ENCODE results near the gene NEURL1B. TPM values are rescaled to one million over a fixed set of nuclear protein-coding genes. Genes with fewer than 3 reads are reported as not detected.

NEURL1B gene
- total RNA-seq, 2 donors from 2014 or later = 17.3 to 17.6 TPM

DNA sequence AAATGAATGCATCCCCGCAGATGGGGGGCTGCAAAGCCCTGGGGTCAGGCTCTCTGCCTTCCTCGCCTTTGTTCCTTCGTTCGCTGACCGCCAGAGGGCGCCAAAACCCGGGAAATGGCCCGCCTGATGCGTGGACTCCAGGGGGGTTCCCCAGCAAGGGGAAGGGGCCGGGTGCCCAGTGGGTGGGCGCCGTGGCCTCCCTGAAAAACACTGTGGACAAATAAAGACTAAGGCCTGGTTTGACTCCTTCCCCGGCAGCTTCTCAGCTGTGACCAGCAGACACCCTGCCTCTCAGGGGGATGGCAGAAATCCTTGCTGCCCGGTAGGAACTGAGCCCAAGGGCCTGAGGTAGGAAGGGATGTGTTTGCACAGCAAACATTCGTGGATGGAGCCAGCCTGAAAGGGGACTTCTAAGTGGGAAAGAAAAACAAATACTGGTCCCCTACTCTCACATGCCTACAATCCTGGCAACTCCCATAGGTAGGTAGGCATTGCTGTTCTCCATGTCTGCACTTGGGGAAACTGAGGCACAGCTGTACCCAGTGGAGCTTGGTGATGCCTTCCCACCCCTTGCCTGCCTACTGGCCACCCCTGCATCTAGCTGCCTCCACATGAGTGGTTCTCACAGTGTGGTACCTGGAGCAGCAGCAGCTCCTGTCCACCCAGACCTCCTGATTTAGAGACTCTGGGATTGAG is 72.2 kb downstream of the NEURL1B start:
- Histone ChIP-seq H3K27ac (peak overlapping the region in 1 of 2 donors; percentile 75), H3K4me1 (ENCODE audit: control insufficient read depth in 1 of 2, low read depth in 2 of 2) (peaks cover 22 to 39% of the 10 kb centered on the region in 2 donors), H3K27me3 (replicated peaks; ENCODE audit: insufficient read depth) (no peaks in the 10 kb centered on the region), H3K36me3 (no peaks in the 10 kb centered on the region), H3K4me3 (peak overlapping the region; percentile 51), H3K9me3 (no peaks in the 10 kb centered on the region)
- no peak for DNase-seq (ENCODE audit: low spot score)
- no peak for ATAC-seq (ENCODE audit: insufficient number of reproducible peaks, low FRiP score, low read depth)
- TF ChIP-seq, protein P1, sequence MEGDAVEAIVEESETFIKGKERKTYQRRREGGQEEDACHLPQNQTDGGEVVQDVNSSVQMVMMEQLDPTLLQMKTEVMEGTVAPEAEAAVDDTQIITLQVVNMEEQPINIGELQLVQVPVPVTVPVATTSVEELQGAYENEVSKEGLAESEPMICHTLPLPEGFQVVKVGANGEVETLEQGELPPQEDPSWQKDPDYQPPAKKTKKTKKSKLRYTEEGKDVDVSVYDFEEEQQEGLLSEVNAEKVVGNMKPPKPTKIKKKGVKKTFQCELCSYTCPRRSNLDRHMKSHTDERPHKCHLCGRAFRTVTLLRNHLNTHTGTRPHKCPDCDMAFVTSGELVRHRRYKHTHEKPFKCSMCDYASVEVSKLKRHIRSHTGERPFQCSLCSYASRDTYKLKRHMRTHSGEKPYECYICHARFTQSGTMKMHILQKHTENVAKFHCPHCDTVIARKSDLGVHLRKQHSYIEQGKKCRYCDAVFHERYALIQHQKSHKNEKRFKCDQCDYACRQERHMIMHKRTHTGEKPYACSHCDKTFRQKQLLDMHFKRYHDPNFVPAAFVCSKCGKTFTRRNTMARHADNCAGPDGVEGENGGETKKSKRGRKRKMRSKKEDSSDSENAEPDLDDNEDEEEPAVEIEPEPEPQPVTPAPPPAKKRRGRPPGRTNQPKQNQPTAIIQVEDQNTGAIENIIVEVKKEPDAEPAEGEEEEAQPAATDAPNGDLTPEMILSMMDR (IDR thresholded peaks at IDR 0.05) = peak; percentile 91

DNA sequence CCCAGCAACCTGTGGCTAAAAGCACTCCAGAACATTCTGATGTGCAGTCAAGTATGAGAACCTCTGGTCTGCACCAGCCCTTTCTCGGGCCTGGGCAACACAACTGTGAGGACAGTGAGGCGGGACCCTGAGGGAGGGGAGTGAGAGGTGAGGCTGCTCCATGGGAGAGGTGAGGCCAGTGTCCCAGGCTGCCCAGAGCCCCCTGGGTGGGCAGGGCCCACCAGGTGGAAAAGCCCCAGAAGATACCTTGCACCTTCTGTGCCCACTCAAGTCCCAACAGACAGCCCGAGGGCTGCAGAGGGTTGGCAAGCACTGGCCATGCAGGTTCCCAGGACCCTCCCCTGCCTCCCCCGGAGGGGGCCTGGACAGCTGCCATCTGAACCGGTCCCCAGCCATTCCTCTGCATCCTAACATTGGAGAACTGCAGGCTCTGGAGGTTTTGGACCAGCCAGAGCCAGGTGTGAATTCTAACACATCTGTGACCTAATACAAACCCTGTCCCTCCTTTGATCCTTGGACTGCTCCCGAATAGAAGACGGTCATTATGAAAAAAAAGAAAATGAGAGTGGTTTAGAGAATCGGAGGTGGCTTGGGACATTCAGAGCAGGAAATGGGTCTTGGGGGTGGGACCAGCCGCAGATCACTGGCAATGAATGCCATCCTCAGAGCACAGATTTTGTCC is 72.9 kb downstream of the NEURL1B start:
- no peaks in the 10 kb centered on the region for H3K36me3 ChIP-seq
- H3K9me3 ChIP-seq = no peaks in the 10 kb centered on the region
- ATAC-seq (ENCODE audit: insufficient number of reproducible peaks, low FRiP score, low read depth) (no peak), DNase-seq (ENCODE audit: low spot score) (no peak)
- peaks cover 22 to 39% of the 10 kb centered on the region in 2 donors for H3K4me1 ChIP-seq (ENCODE audit: control insufficient read depth in 1 of 2, low read depth in 2 of 2)
- no peak overlapping the region for H3K4me3 ChIP-seq
- TF ChIP-seq, protein P1 (IDR thresholded peaks at IDR 0.05) = no peak
- H3K27ac ChIP-seq = peak overlapping the region in 1 of 2 donors; percentile 75
- no peaks in the 10 kb centered on the region for H3K27me3 ChIP-seq (replicated peaks; ENCODE audit: insufficient read depth)

DNA sequence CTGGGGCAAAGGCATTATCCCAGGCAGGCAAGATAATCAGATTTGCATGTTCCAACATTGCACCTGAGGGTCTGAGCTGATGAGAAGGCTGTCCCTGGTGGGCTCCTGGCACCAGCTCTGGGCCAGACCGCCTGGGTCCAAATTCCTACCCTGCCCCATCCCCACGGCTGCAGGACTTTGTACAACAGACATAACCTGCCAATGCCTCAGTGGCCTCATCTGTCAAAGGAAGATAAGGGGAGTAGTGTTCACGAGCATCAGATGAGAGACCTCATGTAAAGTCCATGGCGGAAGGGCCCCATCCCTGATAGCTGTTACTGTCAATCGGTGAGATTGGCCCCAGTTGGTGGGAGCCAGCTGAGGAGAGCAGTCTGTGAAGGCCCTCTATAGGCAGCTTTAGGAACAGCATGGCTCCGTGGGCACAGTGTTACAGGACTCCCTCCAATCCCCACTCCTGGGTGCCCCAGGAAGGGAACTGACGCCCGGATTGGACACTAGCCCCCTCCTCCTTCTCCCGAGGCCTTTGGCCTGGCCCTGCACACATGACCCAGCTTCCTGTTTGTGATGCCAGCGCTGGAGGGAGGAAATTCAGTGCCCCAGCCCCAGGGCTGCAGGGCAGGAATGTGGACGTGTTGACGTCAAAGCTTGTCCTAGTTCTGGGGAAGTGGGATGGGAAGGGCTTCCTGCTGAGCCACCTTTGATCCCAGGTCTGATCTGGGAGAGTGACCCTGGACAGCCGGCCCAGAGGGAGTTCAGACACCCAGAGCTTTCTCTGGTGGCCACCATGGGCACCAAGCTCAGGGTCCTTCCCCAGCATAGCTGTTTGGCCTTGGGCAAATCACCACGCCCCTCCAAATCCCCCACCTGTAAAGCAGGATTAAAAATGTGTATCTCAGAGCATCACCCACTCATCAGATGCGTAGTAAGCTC is 73.7 kb downstream of the NEURL1B start:
- peak; percentile 30 for ATAC-seq (ENCODE audit: insufficient number of reproducible peaks, low FRiP score, low read depth)
- H3K36me3 ChIP-seq = no peaks in the 10 kb centered on the region
- DNase-seq (ENCODE audit: low spot score) = no peak
- H3K4me1 ChIP-seq (ENCODE audit: control insufficient read depth in 1 of 2, low read depth in 2 of 2) = peaks cover 22 to 40% of the 10 kb centered on the region in 2 donors
- no peak overlapping the region for H3K4me3 ChIP-seq
- H3K27me3 ChIP-seq (replicated peaks; ENCODE audit: insufficient read depth) = no peaks in the 10 kb centered on the region
- TF ChIP-seq, protein P1 (IDR thresholded peaks at IDR 0.05) = peak; percentile 90
- H3K9me3 ChIP-seq = no peaks in the 10 kb centered on the region
- H3K27ac ChIP-seq = peak overlapping the region; percentile 69 to 75

DNA sequence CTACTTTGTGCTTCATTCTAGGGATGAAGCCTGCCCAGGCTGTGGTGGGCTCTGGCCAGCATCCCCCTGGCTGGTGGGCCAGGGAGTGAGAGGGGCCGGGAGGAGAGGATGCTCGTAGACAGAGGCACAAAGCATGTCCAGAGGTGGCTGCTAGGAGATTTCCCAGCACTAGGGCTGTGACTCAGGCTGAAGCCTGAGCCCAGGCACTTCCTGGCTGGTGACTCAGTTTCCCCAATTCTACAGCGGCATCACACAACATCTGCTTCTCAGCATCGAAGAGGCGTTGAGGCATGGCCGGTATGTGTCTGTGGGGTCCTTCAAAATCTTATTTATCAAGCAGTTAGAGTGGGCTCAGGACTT is 74.3 kb downstream of the NEURL1B start:
- DNase-seq (ENCODE audit: low spot score) (no peak), ATAC-seq (ENCODE audit: insufficient number of reproducible peaks, low FRiP score, low read depth) (no peak)
- H3K4me1 ChIP-seq (ENCODE audit: control insufficient read depth in 1 of 2, low read depth in 2 of 2) = peaks cover 22 to 46% of the 10 kb centered on the region in 2 donors
- H3K36me3 ChIP-seq = no peaks in the 10 kb centered on the region
- no peaks in the 10 kb centered on the region for H3K9me3 ChIP-seq
- peak overlapping the region; percentile 69 to 75 for H3K27ac ChIP-seq
- TF ChIP-seq, protein P1 (IDR thresholded peaks at IDR 0.05) = no peak
- H3K4me3 ChIP-seq = no peak overlapping the region
- H3K27me3 ChIP-seq (replicated peaks; ENCODE audit: insufficient read depth) = no peaks in the 10 kb centered on the region
